Adrenal gland (tissue), 5 donors: ENCODE results near the gene SEMA4B.

ENCODE experiments used
- POLR2A ChIP-seq, 2 donors: fragments of 450-650 bp; IDR thresholded peaks; one replicate each; pipeline ENCODE4 v1.6.1; 2017; ENCODE audit warnings: antibody characterized with exemption in 2 of 2, mild to moderate bottlenecking in 2 of 2, moderate library complexity in 1 of 2
- TF ChIP-seq, protein P1 (sequence below), 6 experiments: fragments of 450-650 bp in 4 of 6; fragments of 200-600 bp in 2 of 6; sonication (generic) in 1 of 6; IDR thresholded peaks; 1 replicate in 5 of 6; 2 replicates in 1 of 6; pipeline versions ENCODE4 v1.5.1 to v1.8.0; 2016 to 2021; ENCODE audit warnings: antibody characterized with exemption in 6 of 6, mild to moderate bottlenecking in 2 of 6, moderate library complexity in 1 of 6
- donor health status: DM: no; HTN: no; CAD: no.

DNA sequence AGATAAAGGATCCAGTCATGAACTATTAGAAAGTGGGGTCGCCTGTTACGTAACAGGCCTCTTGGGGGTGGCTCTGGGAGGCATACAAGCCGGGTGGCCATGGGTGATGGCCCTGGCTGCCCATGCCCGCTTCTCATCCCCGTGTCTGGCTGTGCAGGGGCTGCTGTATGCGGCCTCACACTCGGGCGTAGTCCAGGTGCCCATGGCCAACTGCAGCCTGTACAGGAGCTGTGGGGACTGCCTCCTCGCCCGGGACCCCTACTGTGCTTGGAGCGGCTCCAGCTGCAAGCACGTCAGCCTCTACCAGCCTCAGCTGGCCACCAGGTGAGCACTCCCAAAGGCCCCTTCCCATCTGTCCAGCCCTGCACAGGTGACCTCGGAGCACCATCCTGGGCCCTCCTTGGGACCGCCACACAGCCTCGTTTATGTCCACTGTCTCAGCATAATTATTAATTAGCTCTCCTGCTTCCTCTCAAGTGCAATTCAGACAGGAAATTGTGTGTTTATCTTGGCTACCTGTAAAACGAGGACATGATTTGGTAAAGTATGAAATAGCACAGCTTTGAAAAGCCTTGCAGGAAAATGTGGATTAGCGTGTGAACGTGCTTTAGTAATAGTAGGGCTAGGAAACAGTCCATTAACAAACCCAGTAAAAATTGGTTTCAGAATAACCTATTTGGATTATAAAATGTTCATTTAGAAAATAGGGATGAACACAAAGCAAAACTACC lies 24.5 kb downstream of the SEMA4B start:
- TF ChIP-seq POLR2A (IDR thresholded peaks at IDR 0.05): no peak
- TF ChIP-seq, protein P1, sequence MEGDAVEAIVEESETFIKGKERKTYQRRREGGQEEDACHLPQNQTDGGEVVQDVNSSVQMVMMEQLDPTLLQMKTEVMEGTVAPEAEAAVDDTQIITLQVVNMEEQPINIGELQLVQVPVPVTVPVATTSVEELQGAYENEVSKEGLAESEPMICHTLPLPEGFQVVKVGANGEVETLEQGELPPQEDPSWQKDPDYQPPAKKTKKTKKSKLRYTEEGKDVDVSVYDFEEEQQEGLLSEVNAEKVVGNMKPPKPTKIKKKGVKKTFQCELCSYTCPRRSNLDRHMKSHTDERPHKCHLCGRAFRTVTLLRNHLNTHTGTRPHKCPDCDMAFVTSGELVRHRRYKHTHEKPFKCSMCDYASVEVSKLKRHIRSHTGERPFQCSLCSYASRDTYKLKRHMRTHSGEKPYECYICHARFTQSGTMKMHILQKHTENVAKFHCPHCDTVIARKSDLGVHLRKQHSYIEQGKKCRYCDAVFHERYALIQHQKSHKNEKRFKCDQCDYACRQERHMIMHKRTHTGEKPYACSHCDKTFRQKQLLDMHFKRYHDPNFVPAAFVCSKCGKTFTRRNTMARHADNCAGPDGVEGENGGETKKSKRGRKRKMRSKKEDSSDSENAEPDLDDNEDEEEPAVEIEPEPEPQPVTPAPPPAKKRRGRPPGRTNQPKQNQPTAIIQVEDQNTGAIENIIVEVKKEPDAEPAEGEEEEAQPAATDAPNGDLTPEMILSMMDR (IDR thresholded peaks at IDR 0.05): no peak
